Activated CD4-positive, alpha-beta T cell treated with anti-CD3 and anti-CD28 coated beads, Interleukin-2, Interleukin-4, amounts not matched to agents 100 ng/mL and 50 ng/mL, durations not matched to agents 16 hours and 8 hours (primary cell): ENCODE measurements around the gene CAPSL.
"Not testable (repeated sequence)": the region's sequence is repeated elsewhere in the genome, so short reads cannot be mapped to it uniquely, and the experiment has no call there.

Source experiments
- DNase-seq: peaks from one replicate; pipeline ENCODE4 v3.0.0-alpha.2; 2020; ENCODE audit warnings: low spot score

The CAPSL gene

DNA sequence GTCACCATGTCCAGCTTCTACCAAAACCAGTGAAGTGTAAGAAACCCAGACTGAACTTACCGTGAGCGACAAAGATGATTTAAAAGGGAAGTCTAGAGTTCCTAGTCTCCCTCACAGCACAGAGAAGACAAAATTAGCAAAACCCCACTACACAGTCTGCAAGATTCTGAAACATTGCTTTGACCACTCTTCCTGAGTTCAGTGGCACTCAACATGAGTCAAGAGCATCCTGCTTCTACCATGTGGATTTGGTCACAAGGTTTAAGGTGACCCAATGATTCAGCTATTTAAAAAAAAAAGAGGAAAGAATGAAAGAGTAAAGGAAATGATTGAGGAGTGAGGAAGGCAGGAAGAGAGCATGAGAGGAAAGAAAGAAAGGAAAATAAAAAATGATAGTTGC is 62.0 kb downstream of the CAPSL start:
- DNase-seq, result no peak

DNA sequence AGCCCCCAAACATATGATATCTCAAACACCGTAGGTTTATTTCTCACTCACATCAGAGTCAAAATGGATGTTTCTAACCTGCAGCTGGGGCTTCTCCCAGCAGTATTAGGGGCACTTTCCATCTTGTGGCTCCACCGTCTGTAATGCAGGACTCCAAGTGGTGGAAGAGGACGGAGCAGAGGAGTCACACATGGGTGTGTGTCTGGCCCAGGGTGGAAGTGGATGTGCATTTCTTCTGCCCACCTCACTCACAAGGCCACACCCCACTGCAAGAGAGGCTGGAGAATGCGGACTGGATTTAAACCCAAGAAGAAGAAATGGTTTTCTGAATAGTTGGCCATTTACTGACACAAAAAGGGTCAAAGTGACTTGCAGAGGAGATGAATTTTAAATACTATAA is 67.8 kb downstream of the CAPSL start:
- DNase-seq, result no peak

DNA sequence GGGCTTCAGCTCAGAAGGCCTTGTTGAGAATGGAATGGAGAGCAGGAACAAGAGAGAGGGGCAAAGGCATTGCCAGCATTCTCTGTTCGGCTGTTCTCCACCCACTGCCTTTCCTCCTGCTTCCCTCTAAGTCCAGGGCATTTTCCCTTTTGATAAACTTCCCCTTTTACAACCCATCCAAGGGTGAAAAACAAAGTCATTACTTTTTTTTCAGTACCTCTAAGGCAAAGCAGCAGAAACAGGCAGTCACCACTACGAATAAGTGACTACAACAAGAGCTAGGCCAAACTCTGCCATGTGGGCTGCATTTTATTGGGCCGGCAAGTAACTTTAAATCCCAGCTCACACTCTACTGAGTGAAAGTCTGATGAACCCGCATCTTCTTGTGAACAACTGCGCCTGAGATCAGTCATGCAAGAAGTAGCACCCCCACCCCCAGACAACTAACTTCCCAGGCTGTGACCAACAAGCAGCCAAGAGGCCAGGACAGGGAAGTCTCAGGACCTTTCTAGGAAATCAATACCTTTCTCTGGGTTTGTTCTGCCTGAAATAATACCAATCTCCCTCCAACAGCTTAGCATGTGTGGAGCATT is 68.6 kb downstream of the CAPSL start:
- no peak for DNase-seq

DNA sequence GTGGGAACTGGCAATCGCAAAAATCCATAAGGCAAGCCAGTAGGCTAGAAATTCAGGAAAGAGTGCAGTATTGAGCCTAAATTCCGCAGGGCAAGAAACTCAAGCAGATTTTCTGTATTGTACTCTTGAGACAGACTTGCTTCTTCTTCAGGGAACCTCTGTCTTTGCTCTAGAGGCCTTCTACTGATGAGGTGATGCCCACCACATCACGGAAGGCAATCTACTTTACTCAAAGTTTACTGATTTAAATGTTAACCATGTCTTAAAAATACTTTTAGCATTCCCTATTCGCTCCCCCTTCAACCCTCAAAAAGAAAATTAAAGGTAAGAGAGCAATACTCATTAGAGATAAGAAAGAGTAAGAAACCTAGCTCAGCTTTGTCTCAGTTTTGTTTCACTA is 70.4 kb downstream of the CAPSL start:
- DNase-seq, result no peak

DNA sequence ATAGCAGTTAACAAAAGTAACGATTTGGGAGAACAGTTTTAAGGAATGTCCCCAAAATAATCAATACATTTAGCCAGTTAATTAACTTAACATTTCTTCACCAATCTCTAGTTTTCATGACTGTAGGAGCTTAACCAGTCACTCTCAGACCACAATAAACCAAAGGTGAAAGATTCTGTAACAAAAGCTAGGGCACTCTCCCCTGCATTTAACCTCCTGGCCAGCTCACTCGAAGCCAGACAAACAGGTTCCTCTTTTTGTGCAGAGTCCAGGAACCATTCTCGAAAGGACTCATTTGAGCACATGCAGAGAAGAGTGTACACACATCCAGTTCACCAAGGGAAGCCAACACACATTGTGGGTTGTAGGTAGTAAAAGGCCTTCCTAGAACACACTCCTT is 75.3 kb downstream of the CAPSL start:
- peak; percentile 58 for DNase-seq

DNA sequence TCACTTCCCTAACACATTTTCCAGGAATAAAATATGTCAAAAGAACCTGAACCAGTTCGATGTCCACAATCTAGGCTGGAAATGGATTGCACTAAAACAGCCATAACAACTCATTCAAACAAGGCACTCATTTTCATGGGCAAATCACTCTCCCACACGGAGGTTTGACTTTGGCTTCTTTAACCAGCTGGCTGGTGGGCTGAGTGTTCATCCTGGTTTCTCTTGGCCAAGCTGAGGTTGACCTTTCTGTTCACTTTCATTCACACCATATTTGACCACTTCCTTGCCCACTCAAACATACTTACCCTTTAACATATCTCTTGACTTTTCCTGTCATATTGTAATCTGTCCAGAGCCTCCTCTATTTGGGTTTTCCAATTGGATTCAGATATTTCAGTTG is 76.3 kb downstream of the CAPSL start:
- DNase-seq, result no peak

DNA sequence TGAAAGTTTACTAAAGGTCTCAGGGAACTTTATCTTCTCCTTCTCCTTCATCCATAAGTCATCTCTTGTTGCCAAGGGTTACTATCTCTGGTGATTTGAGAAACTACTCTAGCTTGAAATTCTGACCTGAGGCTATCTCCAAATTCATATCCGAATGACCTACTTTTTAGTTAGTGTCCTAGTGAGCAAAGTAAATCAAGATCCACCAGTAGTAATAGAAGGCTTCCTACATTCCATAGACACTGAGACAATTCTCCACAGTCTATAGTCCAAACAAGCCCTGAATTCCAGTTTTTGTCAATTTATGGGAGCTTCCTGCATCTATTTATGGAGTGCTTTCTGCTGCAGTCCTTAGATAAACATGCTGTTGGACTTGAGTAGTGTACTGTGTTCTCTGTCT is 76.7 kb downstream of the CAPSL start:
- no peak for DNase-seq

DNA sequence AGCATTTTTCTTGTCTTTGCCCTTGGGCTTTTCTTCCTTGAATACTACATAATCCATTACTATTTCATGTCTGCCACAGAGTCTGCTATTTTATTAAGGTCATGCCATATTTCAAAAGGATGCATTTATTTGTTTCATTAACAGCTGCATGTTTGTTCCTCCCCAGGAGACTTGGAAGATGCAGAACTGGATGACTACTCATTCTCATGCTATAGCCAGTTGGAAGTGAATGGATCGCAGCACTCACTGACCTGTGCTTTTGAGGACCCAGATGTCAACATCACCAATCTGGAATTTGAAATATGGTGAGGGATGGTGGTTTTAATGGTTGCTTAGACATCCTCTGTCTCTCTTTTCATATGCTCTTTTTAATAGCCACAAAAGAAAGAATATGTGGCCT is 77.7 kb downstream of the CAPSL start:
- DNase-seq, result no peak

DNA sequence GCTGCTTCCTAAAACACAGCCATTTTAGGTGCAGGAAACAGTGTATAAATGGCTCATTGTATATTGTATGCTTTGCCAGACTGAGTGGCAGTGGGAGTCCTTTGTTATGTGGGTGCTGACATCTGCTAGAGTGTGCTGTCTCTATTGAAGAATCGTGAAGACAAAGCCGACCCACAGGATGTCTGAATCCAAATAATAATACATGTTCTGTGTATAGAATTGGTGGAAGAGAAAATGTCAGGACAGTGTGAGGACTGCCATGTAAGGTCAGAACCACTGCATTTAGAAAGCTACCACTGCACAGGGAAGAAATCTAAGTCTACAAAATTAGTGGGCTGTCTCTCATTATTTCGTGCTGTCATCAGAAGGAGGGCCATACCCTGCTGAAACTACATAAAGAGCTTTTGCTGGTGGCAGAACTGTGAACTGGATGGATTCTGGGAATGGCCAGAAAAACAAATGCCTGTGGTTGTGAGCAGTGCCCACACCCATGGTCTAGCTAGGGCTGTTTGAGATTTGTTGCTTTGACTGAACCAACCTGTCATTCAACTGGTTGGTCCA is 79.2 kb downstream of the CAPSL start:
- peak; percentile 46 for DNase-seq

DNA sequence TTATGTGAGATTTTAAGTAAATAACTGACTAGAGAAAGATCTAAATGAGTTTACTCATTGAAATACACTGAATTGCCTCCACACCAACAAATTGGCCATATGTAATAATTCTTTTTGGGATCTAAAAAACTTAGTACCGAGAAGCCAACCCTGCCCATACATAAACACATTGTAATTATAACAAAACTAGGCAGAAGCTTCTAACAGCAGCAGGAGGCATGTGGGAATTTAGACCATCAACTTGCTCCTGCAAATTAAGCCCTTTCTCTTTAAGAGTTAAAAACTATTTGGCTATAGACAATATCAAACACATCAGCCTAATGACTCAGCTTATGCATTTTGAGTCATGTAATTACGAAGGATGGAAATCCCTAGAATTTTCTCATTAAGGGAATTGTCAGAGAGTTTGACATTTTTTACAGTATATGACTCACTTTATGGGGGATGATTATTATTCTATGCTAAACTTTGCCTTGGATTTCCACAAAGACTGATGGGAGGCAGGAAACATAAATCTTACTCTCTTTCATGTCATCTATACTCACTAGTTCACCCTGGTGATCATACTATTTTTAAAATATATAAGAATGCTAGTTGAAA is 80.7 kb downstream of the CAPSL start:
- DNase-seq, result no peak

DNA sequence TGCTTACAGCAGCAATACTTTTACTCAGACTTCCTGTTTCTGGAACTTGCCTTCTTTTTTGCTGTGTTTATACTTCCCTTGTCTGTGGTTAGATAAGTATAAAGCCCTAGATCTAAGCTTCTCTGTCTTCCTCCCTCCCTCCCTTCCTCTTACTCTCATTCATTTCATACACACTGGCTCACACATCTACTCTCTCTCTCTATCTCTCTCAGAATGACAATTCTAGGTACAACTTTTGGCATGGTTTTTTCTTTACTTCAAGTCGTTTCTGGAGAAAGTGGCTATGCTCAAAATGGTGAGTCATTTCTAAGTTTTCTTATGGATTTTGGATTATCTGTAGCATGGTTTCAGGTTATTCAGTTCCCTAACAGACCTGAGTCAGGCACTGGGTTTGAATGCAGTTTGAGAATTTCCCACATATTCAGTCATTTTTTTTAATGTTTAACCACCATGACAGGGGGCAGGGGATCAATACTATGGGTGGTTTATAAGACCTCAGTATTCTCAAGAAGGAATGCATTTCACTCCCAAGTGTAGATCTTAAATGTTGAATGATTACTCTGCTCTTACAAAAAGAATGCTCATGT is 81.6 kb downstream of the CAPSL start, which contains the start of gene IL7R:
Gene IL7R (plus strand): TSS at position 127 of the 587 bp plus-strand sequence. CDS start 87 bp downstream, at position 214.
- peak; percentile 92 for DNase-seq

DNA sequence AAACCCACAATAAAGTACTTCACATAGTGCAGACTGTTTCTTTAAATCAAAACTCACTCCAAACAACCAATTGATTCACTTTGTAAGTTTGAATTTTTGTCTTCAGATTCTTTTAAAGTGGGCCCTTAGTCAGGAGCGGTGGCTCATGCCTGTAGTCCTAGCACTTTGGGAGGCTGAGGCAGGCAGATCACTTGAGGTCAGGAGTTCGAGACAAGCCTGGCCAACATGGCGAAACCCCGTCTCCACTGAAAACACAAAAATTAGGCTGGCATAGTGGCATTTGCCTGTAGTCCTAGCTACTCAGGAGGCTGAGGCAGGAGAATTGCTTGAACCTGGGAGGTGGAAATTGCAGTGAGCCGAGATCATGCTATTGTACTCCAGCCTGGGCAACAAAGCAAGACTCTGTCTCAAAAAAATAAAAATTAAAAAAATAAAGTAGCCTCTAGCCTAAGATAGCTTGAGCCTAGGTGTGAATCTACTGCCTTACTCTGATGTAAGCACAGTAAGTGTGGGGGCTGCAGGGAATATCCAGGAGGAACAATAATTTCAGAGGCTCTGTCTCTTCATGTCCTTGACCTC is 82.1 kb downstream of the CAPSL start:
- not testable (repeated sequence) for DNase-seq

DNA sequence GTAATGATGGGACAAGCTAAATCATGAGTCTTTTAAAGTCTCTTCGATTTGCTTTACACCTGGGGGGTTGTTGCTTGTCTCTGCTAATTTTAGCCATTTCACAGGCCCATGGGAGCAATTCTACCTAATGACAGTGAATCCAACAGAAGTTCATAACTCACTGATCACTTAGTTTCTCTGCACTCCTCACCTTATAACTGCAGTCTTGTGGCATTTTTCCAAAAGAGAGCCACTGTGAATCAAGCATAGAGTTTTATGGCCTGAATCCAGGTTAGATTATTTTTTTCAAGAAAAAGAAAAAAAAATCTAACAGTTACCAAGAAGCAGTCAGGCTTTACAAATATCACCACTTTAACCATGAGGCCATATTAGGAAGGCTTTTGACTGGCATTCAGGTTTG is 83.2 kb downstream of the CAPSL start:
- DNase-seq, result no peak
